ENCODE data around the gene LOXHD1.
A peak's percentile ranks its signal among the peaks of the same experiment; 100 is the strongest.

Gene LOXHD1

GRCh38 chr18:46497129-46497528, 159.9 kb downstream of the LOXHD1 start:
- peak; percentile 56 for DNase-seq (ENCODE audit: low read depth)
- no peak for TF ChIP-seq CTCF (IDR thresholded peaks at IDR 0.05; ENCODE audit: insufficient read depth, low read depth, low read length, missing control alignments)
- H3K4me3 ChIP-seq (ENCODE audit: low read length): no peak overlapping the region

- H3K4me3 ChIP-seq (ENCODE audit: low read length): no peak overlapping the region
- DNase-seq (ENCODE audit: low read depth): no peak
- TF ChIP-seq CTCF (IDR thresholded peaks at IDR 0.05; ENCODE audit: insufficient read depth, low read depth, low read length, missing control alignments): no peak
Observed at GRCh38 chr18:46488471-46489213, 168.4 kb downstream of the LOXHD1 start.

- TF ChIP-seq CTCF (IDR thresholded peaks at IDR 0.05; ENCODE audit: insufficient read depth, low read depth, low read length, missing control alignments): no peak
- DNase-seq (ENCODE audit: low read depth): peak; percentile 44
- H3K4me3 ChIP-seq (ENCODE audit: low read length): no peak overlapping the region
Observed at GRCh38 chr18:46485675-46486194, 171.3 kb downstream of the LOXHD1 start.

GRCh38 chr18:46484971-46485370, 172.0 kb downstream of the LOXHD1 start:
- no peak for DNase-seq (ENCODE audit: low read depth)
- TF ChIP-seq CTCF (IDR thresholded peaks at IDR 0.05; ENCODE audit: insufficient read depth, low read depth, low read length, missing control alignments): no peak
- H3K4me3 ChIP-seq (ENCODE audit: low read length): no peak overlapping the region

- H3K4me3 ChIP-seq (ENCODE audit: low read length): no peak overlapping the region
- no peak for DNase-seq (ENCODE audit: low read depth)
- no peak for TF ChIP-seq CTCF (IDR thresholded peaks at IDR 0.05; ENCODE audit: insufficient read depth, low read depth, low read length, missing control alignments)
Observed at GRCh38 chr18:46482831-46483230, 174.2 kb downstream of the LOXHD1 start.

- H3K4me3 ChIP-seq (ENCODE audit: low read length): no peak overlapping the region
- TF ChIP-seq CTCF (IDR thresholded peaks at IDR 0.05; ENCODE audit: insufficient read depth, low read depth, low read length, missing control alignments): peak; percentile 38
- DNase-seq (ENCODE audit: low read depth): peak; percentile 81
Observed at GRCh38 chr18:46481847-46482245, 175.2 kb downstream of the LOXHD1 start.

Measured in epithelial cell of esophagus (primary cell).